PFSK-1 (cell line): ENCODE measurements around the gene PRDX4.

Experiments
- FOXP2 ChIP-seq: optimal IDR thresholded peaks from 2 replicates; pipeline ENCODE3; 2011; ENCODE audit warnings: borderline replicate concordance, control low read depth, inconsistent platforms; ENCODE audit not compliant: insufficient read depth; ENCODE audit errors: extremely low read length, extremely low read depth
- POLR2AphosphoS5 ChIP-seq: IDR thresholded peaks from 2 replicates; pipeline ENCODE4 v1.6.1; 2012; ENCODE audit warnings: low read depth, mild to moderate bottlenecking, control low read depth, low read length, moderate library complexity
- REST ChIP-seq, 2 experiments: IDR thresholded peaks; 2 replicates each; pipeline versions ENCODE4 v1.6.1 to v1.8.0; 2011 to 2012; ENCODE audit warnings: low read depth in 2 of 2, low read length in 2 of 2, control low read depth in 1 of 2, inconsistent platforms in 1 of 2, mild to moderate bottlenecking in 1 of 2, moderate library complexity in 1 of 2; ENCODE audit not compliant: insufficient read depth in 1 of 2
- SIN3A ChIP-seq: IDR thresholded peaks from 2 replicates; pipeline ENCODE4 v1.6.1; 2012; ENCODE audit warnings: mild to moderate bottlenecking, low read length, moderate library complexity, borderline replicate concordance; ENCODE audit not compliant: insufficient read depth
- TAF1 ChIP-seq: IDR thresholded peaks from 2 replicates; pipeline ENCODE4 v1.6.1; 2012; ENCODE audit warnings: low read length, control low read depth, borderline replicate concordance; ENCODE audit not compliant: insufficient read depth

- TF ChIP-seq REST (IDR thresholded peaks at IDR 0.05; ENCODE audit: insufficient read depth in 1 of 2, low read depth in 2 of 2, low read length in 2 of 2) = no peak
- TF ChIP-seq POLR2AphosphoS5 = no peak
- TF ChIP-seq SIN3A = no peak
- no peak for TF ChIP-seq TAF1
- no peak for TF ChIP-seq FOXP2
These were observed 61.9 kb downstream of the PRDX4 start for GRCh38 chrX:23729214-23729613.
